Activated B cell treated with CpG ODN at 0.5 μM for 24 hours (primary cell): ENCODE data around the gene SNRPF. TPM values are rescaled to one million over a fixed set of nuclear protein-coding genes. Genes with fewer than 3 reads are reported as not detected.

Source experiments
- ATAC-seq: fragments of 200-7000 bp; cut with Tn5 transposase; one replicate; pipeline ENCODE4 v1.10.0; 2021; ENCODE audit warnings: low read depth, mild to moderate bottlenecking, moderate library complexity
- CTCF ChIA-PET: fragments of 350-600 bp; sonication (Branson Sonifier 250); formaldehyde crosslinking; loops from one replicate; lab custom pipeline; 2021; ENCODE audit warnings: antibody characterized with exemption; lab: Charles Lee
- POLR2A ChIA-PET: fragments of 350-600 bp; sonication (Branson Sonifier 250); formaldehyde crosslinking; loops from one replicate; lab custom pipeline; 2021; ENCODE audit warnings: antibody characterized with exemption; lab: Charles Lee
- DNase-seq: peaks from one replicate; pipeline ENCODE4 v3.0.0; 2022
- H3K27ac Mint-ChIP-seq: one replicate; pipeline ENCODE4 v1.8.0; 2020; ENCODE audit warnings: mixed read lengths
- H3K27me3 Mint-ChIP-seq: one replicate; pipeline ENCODE4 v1.8.0; 2021; ENCODE audit warnings: mixed read lengths
- H3K36me3 Mint-ChIP-seq: one replicate; pipeline ENCODE4 v1.8.0; 2021; ENCODE audit warnings: low read depth, mixed read lengths
- H3K4me1 Mint-ChIP-seq: one replicate; pipeline ENCODE4 v1.8.0; 2021; ENCODE audit warnings: mixed read lengths
- H3K4me3 Mint-ChIP-seq: one replicate; pipeline ENCODE4 v1.8.0; 2020; ENCODE audit warnings: mild to moderate bottlenecking, mixed read lengths
- H3K9me3 Mint-ChIP-seq: one replicate; pipeline ENCODE4 v1.8.0; 2020; ENCODE audit warnings: mixed read lengths
- intact Hi-C: fragments of 100-400 bp; cut with micrococcal nuclease; formaldehyde crosslinking; loops from one replicate; pipeline ENCODE4 v1.15.1; 2024
- total RNA-seq: library from RNA; stranded (reverse); gene quantifications from 2 replicates; pipeline ENCODE4 v1.2.3, GENCODE V29; 2022
- TF ChIP-seq, protein P1 (sequence below): fragments of 200-600 bp; IDR thresholded peaks from one replicate; pipeline ENCODE4 v1.8.0; 2022; ENCODE audit warnings: antibody characterized with exemption, mild to moderate bottlenecking

Gene SNRPF
- total RNA-seq, 1 donor from 2014 or later, result 38.2 TPM

DNA sequence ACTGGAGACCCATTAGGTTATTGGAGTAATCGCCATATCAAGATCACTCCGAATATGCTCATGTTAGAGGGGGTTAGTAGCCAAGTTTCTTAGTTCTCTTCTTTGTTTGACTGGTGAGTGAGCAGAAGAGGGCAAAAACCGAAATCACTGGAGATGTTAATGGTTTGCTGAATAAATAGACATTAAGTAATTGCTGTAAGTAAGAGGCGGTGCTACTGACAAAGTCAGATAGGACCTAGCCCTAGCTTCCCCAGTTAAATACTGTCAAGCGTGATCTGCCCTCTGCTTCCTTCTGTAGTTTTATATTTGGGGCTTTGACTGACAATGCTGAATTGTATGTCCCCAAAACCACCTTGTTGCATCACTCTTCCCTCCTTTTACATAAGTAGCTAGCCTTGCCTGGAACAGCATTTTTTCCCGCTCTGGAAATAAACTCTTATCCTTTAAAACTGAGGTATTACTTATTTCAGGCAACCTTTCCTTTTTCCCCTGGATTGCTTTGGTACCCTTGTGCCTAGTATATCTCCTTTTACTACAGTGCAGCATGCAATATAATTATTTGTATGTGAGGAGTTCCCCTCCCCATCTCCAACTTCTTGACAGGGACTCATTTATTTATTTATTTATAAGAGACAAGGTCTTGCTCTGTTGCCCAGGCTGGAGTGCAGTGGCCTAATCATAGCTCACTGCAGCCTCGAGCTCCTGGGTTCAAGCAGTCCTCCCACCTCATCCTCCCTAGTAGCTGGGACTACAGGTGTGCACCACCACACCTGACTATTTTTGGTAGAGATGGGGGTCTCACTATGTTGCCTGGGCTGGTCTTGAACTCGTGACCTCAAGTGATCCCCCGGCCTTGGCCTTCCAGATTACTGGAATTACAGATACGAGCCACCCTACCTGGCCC is 1.4 kb downstream of the SNRPF start:
- DNase-seq (no peak), ATAC-seq (no peak)
- Mint-ChIP-seq H3K27ac (no peak overlapping the region), H3K27me3 (peaks cover 2% of the 10 kb centered on the region), H3K36me3 (peaks cover 40% of the 10 kb centered on the region), H3K9me3 (no peaks in the 10 kb centered on the region), H3K4me1 (peaks cover 12% of the 10 kb centered on the region), H3K4me3 (peak overlapping the region; percentile 35)
- TF ChIP-seq, protein P1, sequence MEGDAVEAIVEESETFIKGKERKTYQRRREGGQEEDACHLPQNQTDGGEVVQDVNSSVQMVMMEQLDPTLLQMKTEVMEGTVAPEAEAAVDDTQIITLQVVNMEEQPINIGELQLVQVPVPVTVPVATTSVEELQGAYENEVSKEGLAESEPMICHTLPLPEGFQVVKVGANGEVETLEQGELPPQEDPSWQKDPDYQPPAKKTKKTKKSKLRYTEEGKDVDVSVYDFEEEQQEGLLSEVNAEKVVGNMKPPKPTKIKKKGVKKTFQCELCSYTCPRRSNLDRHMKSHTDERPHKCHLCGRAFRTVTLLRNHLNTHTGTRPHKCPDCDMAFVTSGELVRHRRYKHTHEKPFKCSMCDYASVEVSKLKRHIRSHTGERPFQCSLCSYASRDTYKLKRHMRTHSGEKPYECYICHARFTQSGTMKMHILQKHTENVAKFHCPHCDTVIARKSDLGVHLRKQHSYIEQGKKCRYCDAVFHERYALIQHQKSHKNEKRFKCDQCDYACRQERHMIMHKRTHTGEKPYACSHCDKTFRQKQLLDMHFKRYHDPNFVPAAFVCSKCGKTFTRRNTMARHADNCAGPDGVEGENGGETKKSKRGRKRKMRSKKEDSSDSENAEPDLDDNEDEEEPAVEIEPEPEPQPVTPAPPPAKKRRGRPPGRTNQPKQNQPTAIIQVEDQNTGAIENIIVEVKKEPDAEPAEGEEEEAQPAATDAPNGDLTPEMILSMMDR, result no peak
- ChIA-PET CTCF (interaction anchor here (0.7 kb wide), 1 partner anchor 656 kb away, joined by 5 read pairs; no protein-coding TSS in a partner anchor), POLR2A (interaction anchor here (1.6 kb wide), 1 partner anchor 10 kb away, joined by 11 read pairs; no protein-coding TSS in a partner anchor)
- intact Hi-C loops, result loop anchor here (1.0 to 10.0 kb wide), 7 partner anchors 175 to 1047 kb away; partner anchors contain the start of genes FGD6, LTA4H, NEDD1 and VEZT

DNA sequence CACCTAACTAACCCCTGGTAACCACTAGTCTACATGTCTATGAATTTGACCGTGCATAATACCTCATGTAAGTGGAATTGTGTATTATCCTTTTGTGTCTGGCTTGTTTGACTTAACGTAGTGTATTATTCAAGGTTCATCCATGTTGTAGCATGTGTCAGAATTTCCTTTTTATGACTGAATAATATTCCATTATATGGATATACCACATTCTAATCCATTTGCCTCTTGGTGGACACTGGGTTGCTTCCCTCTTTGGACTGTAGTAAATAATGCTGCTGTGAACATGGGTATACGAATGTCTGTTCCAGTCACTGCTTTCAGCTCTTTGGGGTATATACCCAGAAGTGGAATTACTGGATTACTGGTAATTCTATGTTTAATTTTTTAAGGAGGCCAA is 3.3 kb downstream of the SNRPF start:
- ChIA-PET POLR2A (no interaction called here), CTCF (no interaction called here)
- no peak overlapping the region for H3K27ac Mint-ChIP-seq
- intact Hi-C loops, result no loop called here
- TF ChIP-seq, protein P1, result no peak
- H3K4me1 Mint-ChIP-seq, result peaks cover 12% of the 10 kb centered on the region
- DNase-seq (no peak), ATAC-seq (no peak)
- H3K4me3 Mint-ChIP-seq, result no peak overlapping the region
- H3K27me3 Mint-ChIP-seq, result peaks cover 2% of the 10 kb centered on the region
- H3K36me3 Mint-ChIP-seq, result peaks cover 51% of the 10 kb centered on the region
- H3K9me3 Mint-ChIP-seq, result no peaks in the 10 kb centered on the region

DNA sequence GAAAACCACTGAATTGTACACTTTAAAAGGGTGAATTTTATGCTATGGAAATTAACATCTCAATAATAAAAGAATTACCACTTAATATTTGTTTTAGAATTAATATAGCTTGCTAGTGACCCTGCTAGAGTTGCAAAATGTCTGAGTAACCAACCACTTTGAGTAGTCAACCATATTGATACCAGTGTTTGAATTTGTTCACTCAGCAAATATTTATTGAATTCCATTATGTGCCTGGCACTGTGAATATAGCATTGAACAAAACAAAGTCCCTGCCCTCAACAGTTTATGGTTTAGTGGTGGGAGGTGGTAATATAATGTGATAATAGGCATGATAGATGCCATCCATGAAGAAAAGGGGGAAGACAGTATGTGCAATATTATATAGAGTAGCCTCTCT is 4.6 kb downstream of the SNRPF start:
- intact Hi-C loops, result no loop called here
- peaks cover 12% of the 10 kb centered on the region for H3K4me1 Mint-ChIP-seq
- no peak overlapping the region for H3K4me3 Mint-ChIP-seq
- TF ChIP-seq, protein P1, result no peak
- no peak overlapping the region for H3K27ac Mint-ChIP-seq
- ChIA-PET POLR2A (no interaction called here), CTCF (no interaction called here)
- H3K9me3 Mint-ChIP-seq, result no peaks in the 10 kb centered on the region
- no peak for DNase-seq
- H3K27me3 Mint-ChIP-seq, result no peaks in the 10 kb centered on the region
- peaks cover 61% of the 10 kb centered on the region for H3K36me3 Mint-ChIP-seq
- no peak for ATAC-seq

GRCh38 chr12:95870897-95871296 is 12.1 kb downstream of the SNRPF start:
- no peak overlapping the region for H3K4me3 Mint-ChIP-seq
- ChIA-PET CTCF (no interaction called here), POLR2A (interaction anchor here (0.8 kb wide), 1 partner anchor 10 kb away, joined by 11 read pairs; no protein-coding TSS in a partner anchor)
- H3K36me3 Mint-ChIP-seq, result peaks cover 45% of the 10 kb centered on the region
- TF ChIP-seq, protein P1, result no peak
- intact Hi-C loops, result no loop called here
- DNase-seq (no peak), ATAC-seq (no peak)
- peaks cover 20% of the 10 kb centered on the region for H3K4me1 Mint-ChIP-seq
- no peak overlapping the region for H3K27ac Mint-ChIP-seq
- H3K9me3 Mint-ChIP-seq, result no peaks in the 10 kb centered on the region
- no peaks in the 10 kb centered on the region for H3K27me3 Mint-ChIP-seq

GRCh38 chr12:95874452-95874851 is 15.7 kb downstream of the SNRPF start:
- TF ChIP-seq, protein P1, result no peak
- Mint-ChIP-seq H3K4me3 (no peak overlapping the region), H3K27ac (no peak overlapping the region), H3K9me3 (no peaks in the 10 kb centered on the region), H3K27me3 (no peaks in the 10 kb centered on the region), H3K4me1 (peaks cover 10% of the 10 kb centered on the region), H3K36me3 (peaks cover 25% of the 10 kb centered on the region)
- ChIA-PET CTCF (no interaction called here), POLR2A (no interaction called here)
- ATAC-seq, result no peak
- no peak for DNase-seq
- intact Hi-C loops, result no loop called here
